HEK293 (cell line): ENCODE data around the gene HMCN1.

Experiments
- KLF9 ChIP-seq: fragments of 450-650 bp; formaldehyde crosslinking; IDR thresholded peaks from 2 replicates; pipeline ENCODE4 v1.5.1; 2016; ENCODE audit warnings: missing biosample characterization, missing genetic modification characterization, low read depth
- SP2 ChIP-seq: fragments of 450-650 bp; formaldehyde crosslinking; IDR thresholded peaks from 2 replicates; pipeline ENCODE4 v1.5.1; 2016; ENCODE audit warnings: missing biosample characterization, missing genetic modification characterization
- YY1 ChIP-seq: fragments of 450-650 bp; formaldehyde crosslinking; IDR thresholded peaks from 2 replicates; pipeline ENCODE4 v1.5.1; 2018; ENCODE audit warnings: missing biosample characterization, missing genetic modification characterization
- ZNF174 ChIP-seq: fragments of 450-650 bp; formaldehyde crosslinking; IDR thresholded peaks from 2 replicates; pipeline ENCODE4 v1.5.0; 2017; ENCODE audit warnings: missing biosample characterization, mild to moderate bottlenecking, missing genetic modification characterization
- ZNF274 ChIP-seq, 2 experiments: fragments of 200-500 bp in 1 of 2; fragments of 450-650 bp in 1 of 2; sonication (Bioruptor generic) in 1 of 2; formaldehyde crosslinking in 1 of 2; IDR thresholded peaks; 2 replicates each; pipeline versions ENCODE4 v1.5.1 to v1.6.1; 2014 to 2016; ENCODE audit warnings: borderline replicate concordance in 1 of 2, inconsistent platforms in 1 of 2, low read length in 1 of 2, missing biosample characterization in 1 of 2, missing genetic modification characterization in 1 of 2
- ZNF76 ChIP-seq: fragments of 450-650 bp; formaldehyde crosslinking; IDR thresholded peaks from 2 replicates; pipeline ENCODE4; 2016; ENCODE audit warnings: low read depth, missing biosample characterization, missing genetic modification characterization, borderline replicate concordance
- TF ChIP-seq, protein P1 (sequence below): fragments of 450-650 bp; formaldehyde crosslinking; IDR thresholded peaks from 2 replicates; pipeline ENCODE4 v1.5.1; 2016; ENCODE audit warnings: missing biosample characterization, missing genetic modification characterization
- TF ChIP-seq, protein P2 (sequence below): IDR thresholded peaks from 2 replicates; pipeline ENCODE4 v1.6.1; 2011; ENCODE audit warnings: mild to moderate bottlenecking, low read depth, low read length, borderline replicate concordance
- TF ChIP-seq, protein P3 (sequence below): fragments of 450-650 bp; formaldehyde crosslinking; IDR thresholded peaks from 2 replicates; pipeline ENCODE4 v1.5.1; 2016; ENCODE audit warnings: missing biosample characterization, missing genetic modification characterization
- TF ChIP-seq, protein P4 (sequence below): fragments of 450-650 bp; formaldehyde crosslinking; IDR thresholded peaks from 2 replicates; pipeline ENCODE4 v1.5.1; 2016; ENCODE audit warnings: missing biosample characterization, missing genetic modification characterization
- TF ChIP-seq, protein P5 (sequence below): fragments of 450-650 bp; formaldehyde crosslinking; IDR thresholded peaks from 2 replicates; pipeline ENCODE4 v1.5.1; 2016; ENCODE audit warnings: missing biosample characterization, missing genetic modification characterization, low read depth
- TF ChIP-seq, protein P6 (sequence below): fragments of 450-650 bp; formaldehyde crosslinking; IDR thresholded peaks from 2 replicates; pipeline ENCODE4 v1.5.1; 2016; ENCODE audit warnings: missing biosample characterization, missing genetic modification characterization

DNA sequence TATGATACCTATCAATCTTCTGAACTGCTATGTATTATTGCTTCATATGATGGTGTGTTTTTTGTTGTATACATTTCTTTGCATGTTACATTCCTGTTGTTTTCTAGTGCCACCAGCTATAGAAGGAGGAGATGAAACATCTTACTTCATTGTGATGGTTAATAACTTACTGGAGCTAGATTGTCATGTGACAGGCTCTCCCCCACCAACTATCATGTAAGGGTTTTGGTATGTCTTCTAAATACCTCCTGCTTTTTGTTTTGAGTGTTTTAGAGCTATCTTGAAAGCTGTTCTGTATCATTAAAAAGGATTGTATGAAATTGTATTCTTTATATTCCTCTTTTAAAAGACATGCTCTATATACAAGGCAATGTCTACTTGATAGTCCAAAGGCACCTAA is 282.7 kb downstream of the HMCN1 start:
- TF ChIP-seq ZNF76 (tag by site-specific recombination): no peak
- TF ChIP-seq, protein P1, sequence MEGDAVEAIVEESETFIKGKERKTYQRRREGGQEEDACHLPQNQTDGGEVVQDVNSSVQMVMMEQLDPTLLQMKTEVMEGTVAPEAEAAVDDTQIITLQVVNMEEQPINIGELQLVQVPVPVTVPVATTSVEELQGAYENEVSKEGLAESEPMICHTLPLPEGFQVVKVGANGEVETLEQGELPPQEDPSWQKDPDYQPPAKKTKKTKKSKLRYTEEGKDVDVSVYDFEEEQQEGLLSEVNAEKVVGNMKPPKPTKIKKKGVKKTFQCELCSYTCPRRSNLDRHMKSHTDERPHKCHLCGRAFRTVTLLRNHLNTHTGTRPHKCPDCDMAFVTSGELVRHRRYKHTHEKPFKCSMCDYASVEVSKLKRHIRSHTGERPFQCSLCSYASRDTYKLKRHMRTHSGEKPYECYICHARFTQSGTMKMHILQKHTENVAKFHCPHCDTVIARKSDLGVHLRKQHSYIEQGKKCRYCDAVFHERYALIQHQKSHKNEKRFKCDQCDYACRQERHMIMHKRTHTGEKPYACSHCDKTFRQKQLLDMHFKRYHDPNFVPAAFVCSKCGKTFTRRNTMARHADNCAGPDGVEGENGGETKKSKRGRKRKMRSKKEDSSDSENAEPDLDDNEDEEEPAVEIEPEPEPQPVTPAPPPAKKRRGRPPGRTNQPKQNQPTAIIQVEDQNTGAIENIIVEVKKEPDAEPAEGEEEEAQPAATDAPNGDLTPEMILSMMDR (tag by site-specific recombination): no peak
- TF ChIP-seq, protein P2, sequence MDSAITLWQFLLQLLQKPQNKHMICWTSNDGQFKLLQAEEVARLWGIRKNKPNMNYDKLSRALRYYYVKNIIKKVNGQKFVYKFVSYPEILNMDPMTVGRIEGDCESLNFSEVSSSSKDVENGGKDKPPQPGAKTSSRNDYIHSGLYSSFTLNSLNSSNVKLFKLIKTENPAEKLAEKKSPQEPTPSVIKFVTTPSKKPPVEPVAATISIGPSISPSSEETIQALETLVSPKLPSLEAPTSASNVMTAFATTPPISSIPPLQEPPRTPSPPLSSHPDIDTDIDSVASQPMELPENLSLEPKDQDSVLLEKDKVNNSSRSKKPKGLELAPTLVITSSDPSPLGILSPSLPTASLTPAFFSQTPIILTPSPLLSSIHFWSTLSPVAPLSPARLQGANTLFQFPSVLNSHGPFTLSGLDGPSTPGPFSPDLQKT: no peak
- no peak for TF ChIP-seq YY1 (tag by site-specific recombination)
- no peak for TF ChIP-seq ZNF274 (IDR thresholded peaks at IDR 0.05; ENCODE audit: low read length)
- TF ChIP-seq ZNF274 (tag by site-specific recombination; IDR thresholded peaks at IDR 0.05; ENCODE audit: borderline replicate concordance): no peak
- no peak for TF ChIP-seq KLF9 (tag by site-specific recombination)
- TF ChIP-seq ZNF174 (tag by site-specific recombination): no peak
- TF ChIP-seq, protein P3, sequence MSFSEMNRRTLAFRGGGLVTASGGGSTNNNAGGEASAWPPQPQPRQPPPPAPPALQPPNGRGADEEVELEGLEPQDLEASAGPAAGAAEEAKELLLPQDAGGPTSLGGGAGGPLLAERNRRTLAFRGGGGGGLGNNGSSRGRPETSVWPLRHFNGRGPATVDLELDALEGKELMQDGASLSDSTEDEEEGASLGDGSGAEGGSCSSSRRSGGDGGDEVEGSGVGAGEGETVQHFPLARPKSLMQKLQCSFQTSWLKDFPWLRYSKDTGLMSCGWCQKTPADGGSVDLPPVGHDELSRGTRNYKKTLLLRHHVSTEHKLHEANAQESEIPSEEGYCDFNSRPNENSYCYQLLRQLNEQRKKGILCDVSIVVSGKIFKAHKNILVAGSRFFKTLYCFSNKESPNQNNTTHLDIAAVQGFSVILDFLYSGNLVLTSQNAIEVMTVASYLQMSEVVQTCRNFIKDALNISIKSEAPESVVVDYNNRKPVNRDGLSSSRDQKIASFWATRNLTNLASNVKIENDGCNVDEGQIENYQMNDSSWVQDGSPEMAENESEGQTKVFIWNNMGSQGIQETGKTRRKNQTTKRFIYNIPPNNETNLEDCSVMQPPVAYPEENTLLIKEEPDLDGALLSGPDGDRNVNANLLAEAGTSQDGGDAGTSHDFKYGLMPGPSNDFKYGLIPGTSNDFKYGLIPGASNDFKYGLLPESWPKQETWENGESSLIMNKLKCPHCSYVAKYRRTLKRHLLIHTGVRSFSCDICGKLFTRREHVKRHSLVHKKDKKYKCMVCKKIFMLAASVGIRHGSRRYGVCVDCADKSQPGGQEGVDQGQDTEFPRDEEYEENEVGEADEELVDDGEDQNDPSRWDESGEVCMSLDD: no peak
- no peak for TF ChIP-seq SP2
- TF ChIP-seq, protein P4, sequence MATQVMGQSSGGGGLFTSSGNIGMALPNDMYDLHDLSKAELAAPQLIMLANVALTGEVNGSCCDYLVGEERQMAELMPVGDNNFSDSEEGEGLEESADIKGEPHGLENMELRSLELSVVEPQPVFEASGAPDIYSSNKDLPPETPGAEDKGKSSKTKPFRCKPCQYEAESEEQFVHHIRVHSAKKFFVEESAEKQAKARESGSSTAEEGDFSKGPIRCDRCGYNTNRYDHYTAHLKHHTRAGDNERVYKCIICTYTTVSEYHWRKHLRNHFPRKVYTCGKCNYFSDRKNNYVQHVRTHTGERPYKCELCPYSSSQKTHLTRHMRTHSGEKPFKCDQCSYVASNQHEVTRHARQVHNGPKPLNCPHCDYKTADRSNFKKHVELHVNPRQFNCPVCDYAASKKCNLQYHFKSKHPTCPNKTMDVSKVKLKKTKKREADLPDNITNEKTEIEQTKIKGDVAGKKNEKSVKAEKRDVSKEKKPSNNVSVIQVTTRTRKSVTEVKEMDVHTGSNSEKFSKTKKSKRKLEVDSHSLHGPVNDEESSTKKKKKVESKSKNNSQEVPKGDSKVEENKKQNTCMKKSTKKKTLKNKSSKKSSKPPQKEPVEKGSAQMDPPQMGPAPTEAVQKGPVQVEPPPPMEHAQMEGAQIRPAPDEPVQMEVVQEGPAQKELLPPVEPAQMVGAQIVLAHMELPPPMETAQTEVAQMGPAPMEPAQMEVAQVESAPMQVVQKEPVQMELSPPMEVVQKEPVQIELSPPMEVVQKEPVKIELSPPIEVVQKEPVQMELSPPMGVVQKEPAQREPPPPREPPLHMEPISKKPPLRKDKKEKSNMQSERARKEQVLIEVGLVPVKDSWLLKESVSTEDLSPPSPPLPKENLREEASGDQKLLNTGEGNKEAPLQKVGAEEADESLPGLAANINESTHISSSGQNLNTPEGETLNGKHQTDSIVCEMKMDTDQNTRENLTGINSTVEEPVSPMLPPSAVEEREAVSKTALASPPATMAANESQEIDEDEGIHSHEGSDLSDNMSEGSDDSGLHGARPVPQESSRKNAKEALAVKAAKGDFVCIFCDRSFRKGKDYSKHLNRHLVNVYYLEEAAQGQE (tag by site-specific recombination): no peak
- TF ChIP-seq, protein P5, sequence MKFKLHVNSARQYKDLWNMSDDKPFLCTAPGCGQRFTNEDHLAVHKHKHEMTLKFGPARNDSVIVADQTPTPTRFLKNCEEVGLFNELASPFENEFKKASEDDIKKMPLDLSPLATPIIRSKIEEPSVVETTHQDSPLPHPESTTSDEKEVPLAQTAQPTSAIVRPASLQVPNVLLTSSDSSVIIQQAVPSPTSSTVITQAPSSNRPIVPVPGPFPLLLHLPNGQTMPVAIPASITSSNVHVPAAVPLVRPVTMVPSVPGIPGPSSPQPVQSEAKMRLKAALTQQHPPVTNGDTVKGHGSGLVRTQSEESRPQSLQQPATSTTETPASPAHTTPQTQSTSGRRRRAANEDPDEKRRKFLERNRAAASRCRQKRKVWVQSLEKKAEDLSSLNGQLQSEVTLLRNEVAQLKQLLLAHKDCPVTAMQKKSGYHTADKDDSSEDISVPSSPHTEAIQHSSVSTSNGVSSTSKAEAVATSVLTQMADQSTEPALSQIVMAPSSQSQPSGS (tag by site-specific recombination): no peak
- TF ChIP-seq, protein P6, sequence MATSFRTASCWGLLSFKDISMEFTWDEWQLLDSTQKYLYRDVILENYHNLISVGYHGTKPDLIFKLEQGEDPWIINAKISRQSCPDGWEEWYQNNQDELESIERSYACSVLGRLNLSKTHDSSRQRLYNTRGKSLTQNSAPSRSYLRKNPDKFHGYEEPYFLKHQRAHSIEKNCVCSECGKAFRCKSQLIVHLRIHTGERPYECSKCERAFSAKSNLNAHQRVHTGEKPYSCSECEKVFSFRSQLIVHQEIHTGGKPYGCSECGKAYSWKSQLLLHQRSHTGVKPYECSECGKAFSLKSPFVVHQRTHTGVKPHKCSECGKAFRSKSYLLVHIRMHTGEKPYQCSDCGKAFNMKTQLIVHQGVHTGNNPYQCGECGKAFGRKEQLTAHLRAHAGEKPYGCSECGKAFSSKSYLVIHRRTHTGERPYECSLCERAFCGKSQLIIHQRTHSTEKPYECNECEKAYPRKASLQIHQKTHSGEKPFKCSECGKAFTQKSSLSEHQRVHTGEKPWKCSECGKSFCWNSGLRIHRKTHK: no peak
